ENCODE results near the gene PALM2AKAP2.

Gene PALM2AKAP2

DNA sequence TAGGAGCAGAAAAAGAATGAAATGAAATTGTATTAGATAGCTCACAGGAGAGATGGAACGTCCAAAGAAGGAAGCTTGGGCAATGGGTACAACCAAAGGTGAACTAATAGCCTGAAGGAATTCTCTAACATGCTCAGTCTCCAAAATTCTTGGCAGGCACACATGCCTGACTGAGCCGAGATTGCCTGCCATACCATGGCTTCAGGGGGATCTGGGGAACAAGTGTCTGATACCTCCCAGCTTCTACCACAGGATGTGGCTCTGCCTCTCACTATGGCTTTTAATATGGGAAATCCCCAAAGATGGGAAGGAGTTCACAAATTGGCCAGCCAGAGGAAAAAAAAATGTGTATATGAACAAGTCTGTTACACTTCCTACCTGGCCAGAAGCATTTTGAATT lies 3.6 kb upstream of the PALM2AKAP2 start:
- no CpG with 5 or more reads among the region's 2 CpGs for WGBS, 2 donors (ENCODE audit: extremely low coverage in 2 of 2, insufficient read length in 2 of 2, insufficient replicate concordance in 1 of 2)
- no peak for DNase-seq (ENCODE audit: low spot score)
- peaks cover 0 to 45% (median 0%) of the 10 kb centered on the region in 3 experiments for H3K27me3 ChIP-seq (ENCODE audit: control insufficient read depth in 3 of 3, insufficient read depth in 3 of 3, low read depth in 1 of 3, low read length in 3 of 3)

DNA sequence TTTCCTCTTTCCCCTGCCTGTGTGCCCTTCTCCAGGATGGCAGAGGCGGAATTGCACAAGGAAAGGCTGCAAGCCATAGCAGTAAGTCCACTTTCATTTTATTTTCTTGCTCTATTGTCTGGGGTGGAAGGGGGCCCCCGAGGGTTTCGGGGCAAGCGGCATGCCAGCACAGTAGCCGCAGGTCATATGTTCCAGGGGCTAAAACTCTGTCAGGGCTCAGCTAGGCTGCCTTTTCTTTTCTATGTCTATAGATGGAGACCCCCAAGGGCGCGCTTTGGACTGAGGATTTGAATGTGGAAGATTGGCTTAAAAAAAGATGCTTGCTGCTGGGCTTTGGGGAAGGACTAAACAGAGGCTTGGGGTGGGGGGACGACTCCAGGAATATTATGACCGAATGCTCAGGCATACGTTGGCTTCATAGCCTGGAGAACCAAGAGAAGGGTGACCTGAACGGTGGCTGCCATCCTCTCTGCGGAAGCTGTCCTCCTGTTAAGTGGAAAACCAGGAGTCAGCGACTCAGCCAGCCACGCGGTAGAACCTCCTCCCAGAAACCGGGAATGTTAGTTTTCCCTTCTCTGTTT lies 545 bp downstream of the PALM2AKAP2 start:
- Histone ChIP-seq H3K4me1 (ENCODE audit: control insufficient read depth in 2 of 2, insufficient read depth in 1 of 2, low read depth in 1 of 2, low read length in 2 of 2) (peaks cover 4 to 8% of the 10 kb centered on the region in 2 donors), H3K79me1 (ENCODE audit: low read depth, low read length) (no peaks in the 10 kb centered on the region), H3K27ac (replicated peaks; ENCODE audit: low read length) (peak overlapping the region; percentile 69), H3K9me3 (replicated peaks in 1 of 2; ENCODE audit: control insufficient read depth in 2 of 2, insufficient read depth in 1 of 2, low read depth in 1 of 2, low read length in 2 of 2) (peaks cover 0 to 2% of the 10 kb centered on the region in 2 donors), H3K36me3 (replicated peaks in 1 of 2; ENCODE audit: control insufficient read depth in 2 of 2, insufficient read depth in 2 of 2, low read length in 2 of 2) (no peaks in the 10 kb centered on the region), H3K4me2 (ENCODE audit: insufficient read depth, low read length, poor library complexity, severe bottlenecking) (peak overlapping the region; percentile 84), H2AFZ (ENCODE audit: low read length) (peak overlapping the region; percentile 98), H3K23ac (ENCODE audit: low read depth, low read length, poor library complexity) (no peak overlapping the region), H2BK12ac (ENCODE audit: low read length) (peak overlapping the region; percentile 43), H3K4ac (ENCODE audit: low read length) (no peak overlapping the region), H2BK120ac (ENCODE audit: low read depth, low read length) (peak overlapping the region; percentile 49), H2BK5ac (ENCODE audit: low read length) (no peak overlapping the region), H2AK5ac (ENCODE audit: low read depth, low read length) (peak overlapping the region; percentile 17), H3K14ac (ENCODE audit: low read length) (peak overlapping the region; percentile 65), H2BK15ac (ENCODE audit: low read length) (no peak overlapping the region), H3K9ac (ENCODE audit: low read depth, low read length, poor library complexity) (no peak overlapping the region), H4K8ac (ENCODE audit: low read depth, low read length) (no peak overlapping the region), H4K91ac (ENCODE audit: low read depth, low read length, poor library complexity) (no peak overlapping the region), H3K4me3 (ENCODE audit: low read length in 2 of 2) (peak overlapping the region; percentile 53 to 93), H3K27me3 (ENCODE audit: control insufficient read depth in 3 of 3, insufficient read depth in 3 of 3, low read depth in 1 of 3, low read length in 3 of 3) (peaks cover 0 to 48% (median 0%) of the 10 kb centered on the region in 3 experiments), H3K18ac (ENCODE audit: low read length) (peak overlapping the region; percentile 96)
- DNase-seq (ENCODE audit: low spot score): peak; percentile 31
- WGBS, 2 donors (ENCODE audit: extremely low coverage in 2 of 2, insufficient read length in 2 of 2, insufficient replicate concordance in 1 of 2): no CpG with 5 or more reads among the region's 16 CpGs

More for the DNA sequence above, 3.6 kb upstream of the PALM2AKAP2 start:
- H2BK120ac ChIP-seq (ENCODE audit: low read depth, low read length): no peak overlapping the region
- peaks cover 4 to 13% of the 10 kb centered on the region in 2 donors for H3K4me1 ChIP-seq (ENCODE audit: control insufficient read depth in 2 of 2, insufficient read depth in 1 of 2, low read depth in 1 of 2, low read length in 2 of 2)
- H2AK5ac ChIP-seq (ENCODE audit: low read depth, low read length): no peak overlapping the region
- no peaks in the 10 kb centered on the region for H3K36me3 ChIP-seq (replicated peaks in 1 of 2; ENCODE audit: control insufficient read depth in 2 of 2, insufficient read depth in 2 of 2, low read length in 2 of 2)
- H3K14ac ChIP-seq (ENCODE audit: low read length): no peak overlapping the region
- no peak overlapping the region for H3K4ac ChIP-seq (ENCODE audit: low read length)
- H3K79me1 ChIP-seq (ENCODE audit: low read depth, low read length): no peaks in the 10 kb centered on the region
- no peaks in the 10 kb centered on the region for H3K9me3 ChIP-seq (replicated peaks in 1 of 2; ENCODE audit: control insufficient read depth in 2 of 2, insufficient read depth in 1 of 2, low read depth in 1 of 2, low read length in 2 of 2)
- no peak overlapping the region for H3K4me2 ChIP-seq (ENCODE audit: insufficient read depth, low read length, poor library complexity, severe bottlenecking)
- no peak overlapping the region for H2AFZ ChIP-seq (ENCODE audit: low read length)
- H2BK5ac ChIP-seq (ENCODE audit: low read length): no peak overlapping the region
- H2BK15ac ChIP-seq (ENCODE audit: low read length): no peak overlapping the region
- no peak overlapping the region for H3K23ac ChIP-seq (ENCODE audit: low read depth, low read length, poor library complexity)
- no peak overlapping the region for H3K4me3 ChIP-seq (ENCODE audit: low read length in 2 of 2)
- no peak overlapping the region for H4K91ac ChIP-seq (ENCODE audit: low read depth, low read length, poor library complexity)
- no peak overlapping the region for H4K8ac ChIP-seq (ENCODE audit: low read depth, low read length)
- no peak overlapping the region for H3K18ac ChIP-seq (ENCODE audit: low read length)
- no peak overlapping the region for H3K27ac ChIP-seq (replicated peaks; ENCODE audit: low read length)
- H2BK12ac ChIP-seq (ENCODE audit: low read length): no peak overlapping the region
- no peak overlapping the region for H3K9ac ChIP-seq (ENCODE audit: low read depth, low read length, poor library complexity)

GRCh38 chr9:109781086-109781485 lies 1.1 kb downstream of the PALM2AKAP2 start:
- no peak overlapping the region for H2AK5ac ChIP-seq (ENCODE audit: low read depth, low read length)
- peak overlapping the region; percentile 84 for H3K4me2 ChIP-seq (ENCODE audit: insufficient read depth, low read length, poor library complexity, severe bottlenecking)
- no peak overlapping the region for H2BK5ac ChIP-seq (ENCODE audit: low read length)
- peak overlapping the region; percentile 98 for H2AFZ ChIP-seq (ENCODE audit: low read length)
- peaks cover 4 to 8% of the 10 kb centered on the region in 2 donors for H3K4me1 ChIP-seq (ENCODE audit: control insufficient read depth in 2 of 2, insufficient read depth in 1 of 2, low read depth in 1 of 2, low read length in 2 of 2)
- no peak overlapping the region for H4K8ac ChIP-seq (ENCODE audit: low read depth, low read length)
- no peak overlapping the region for H2BK120ac ChIP-seq (ENCODE audit: low read depth, low read length)
- no peaks in the 10 kb centered on the region for H3K36me3 ChIP-seq (replicated peaks in 1 of 2; ENCODE audit: control insufficient read depth in 2 of 2, insufficient read depth in 2 of 2, low read length in 2 of 2)
- H3K18ac ChIP-seq (ENCODE audit: low read length): no peak overlapping the region
- H3K14ac ChIP-seq (ENCODE audit: low read length): no peak overlapping the region
- no peak overlapping the region for H3K27ac ChIP-seq (replicated peaks; ENCODE audit: low read length)
- H2BK15ac ChIP-seq (ENCODE audit: low read length): no peak overlapping the region
- no peak overlapping the region for H3K23ac ChIP-seq (ENCODE audit: low read depth, low read length, poor library complexity)
- no peak overlapping the region for H2BK12ac ChIP-seq (ENCODE audit: low read length)
- H3K4me3 ChIP-seq (ENCODE audit: low read length in 2 of 2): peak overlapping the region; percentile 53 to 93
- H4K91ac ChIP-seq (ENCODE audit: low read depth, low read length, poor library complexity): no peak overlapping the region
- peaks cover 0 to 44% (median 0%) of the 10 kb centered on the region in 3 experiments for H3K27me3 ChIP-seq (ENCODE audit: control insufficient read depth in 3 of 3, insufficient read depth in 3 of 3, low read depth in 1 of 3, low read length in 3 of 3)
- H3K4ac ChIP-seq (ENCODE audit: low read length): no peak overlapping the region
- WGBS, 2 donors (ENCODE audit: extremely low coverage in 2 of 2, insufficient read length in 2 of 2, insufficient replicate concordance in 1 of 2): no CpG with 5 or more reads among the region's 5 CpGs
- H3K79me1 ChIP-seq (ENCODE audit: low read depth, low read length): no peaks in the 10 kb centered on the region
- no peak overlapping the region for H3K9ac ChIP-seq (ENCODE audit: low read depth, low read length, poor library complexity)
- DNase-seq (ENCODE audit: low spot score): no peak
- H3K9me3 ChIP-seq (replicated peaks in 1 of 2; ENCODE audit: control insufficient read depth in 2 of 2, insufficient read depth in 1 of 2, low read depth in 1 of 2, low read length in 2 of 2): peaks cover 0 to 2% of the 10 kb centered on the region in 2 donors

DNA sequence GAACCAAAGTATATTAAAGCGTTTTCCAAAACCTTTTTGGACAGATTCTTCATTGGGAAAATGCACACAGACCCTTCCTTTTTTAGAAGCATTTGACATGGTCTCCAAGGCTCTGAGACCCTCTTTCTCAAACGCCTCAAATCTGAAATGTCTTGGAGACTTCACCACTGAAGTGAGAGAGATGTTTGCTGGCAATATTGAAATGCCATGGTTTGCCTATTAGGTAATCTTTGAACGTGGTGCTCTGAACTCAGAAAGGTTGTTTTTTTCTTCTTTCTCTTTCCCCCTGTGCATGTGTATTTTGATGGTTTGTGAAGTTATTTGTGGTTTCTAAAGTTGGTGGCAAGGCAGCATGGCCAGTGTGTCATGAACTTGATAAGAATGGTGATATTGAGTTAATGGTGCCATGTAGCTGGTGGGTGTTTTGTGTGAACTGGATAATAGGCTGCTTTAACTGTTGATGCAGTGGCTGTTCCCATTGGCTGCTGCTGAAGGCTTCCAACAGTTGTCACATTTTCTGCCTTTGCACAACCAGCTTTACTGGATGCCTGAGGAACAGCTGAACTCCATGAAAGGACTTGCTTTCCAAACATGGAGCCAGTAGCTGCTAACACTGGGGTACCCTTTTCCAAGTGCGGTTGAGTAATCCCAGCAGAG lies 1.7 kb downstream of the PALM2AKAP2 start:
- Histone ChIP-seq H2BK5ac (ENCODE audit: low read length) (no peak overlapping the region), H3K27ac (replicated peaks; ENCODE audit: low read length) (no peak overlapping the region), H3K23ac (ENCODE audit: low read depth, low read length, poor library complexity) (no peak overlapping the region), H3K79me1 (ENCODE audit: low read depth, low read length) (no peaks in the 10 kb centered on the region), H3K36me3 (replicated peaks in 1 of 2; ENCODE audit: control insufficient read depth in 2 of 2, insufficient read depth in 2 of 2, low read length in 2 of 2) (no peaks in the 10 kb centered on the region), H2BK15ac (ENCODE audit: low read length) (no peak overlapping the region), H4K8ac (ENCODE audit: low read depth, low read length) (no peak overlapping the region), H2AK5ac (ENCODE audit: low read depth, low read length) (no peak overlapping the region), H3K4me3 (ENCODE audit: low read length in 2 of 2) (no peak overlapping the region), H3K9me3 (replicated peaks in 1 of 2; ENCODE audit: control insufficient read depth in 2 of 2, insufficient read depth in 1 of 2, low read depth in 1 of 2, low read length in 2 of 2) (peaks cover 0 to 2% of the 10 kb centered on the region in 2 donors), H3K4ac (ENCODE audit: low read length) (no peak overlapping the region), H3K9ac (ENCODE audit: low read depth, low read length, poor library complexity) (no peak overlapping the region), H4K91ac (ENCODE audit: low read depth, low read length, poor library complexity) (no peak overlapping the region), H3K18ac (ENCODE audit: low read length) (no peak overlapping the region), H2BK120ac (ENCODE audit: low read depth, low read length) (no peak overlapping the region), H3K4me1 (ENCODE audit: control insufficient read depth in 2 of 2, insufficient read depth in 1 of 2, low read depth in 1 of 2, low read length in 2 of 2) (peaks cover 4 to 8% of the 10 kb centered on the region in 2 donors), H3K14ac (ENCODE audit: low read length) (no peak overlapping the region), H3K27me3 (ENCODE audit: control insufficient read depth in 3 of 3, insufficient read depth in 3 of 3, low read depth in 1 of 3, low read length in 3 of 3) (peaks cover 0 to 44% (median 0%) of the 10 kb centered on the region in 3 experiments), H2AFZ (ENCODE audit: low read length) (no peak overlapping the region), H2BK12ac (ENCODE audit: low read length) (no peak overlapping the region), H3K4me2 (ENCODE audit: insufficient read depth, low read length, poor library complexity, severe bottlenecking) (no peak overlapping the region)
- no CpG with 5 or more reads among the region's 4 CpGs for WGBS, 2 donors (ENCODE audit: extremely low coverage in 2 of 2, insufficient read length in 2 of 2, insufficient replicate concordance in 1 of 2)
- DNase-seq (ENCODE audit: low spot score): no peak
